A673 (cell line): Measurements from ENCODE around the gene LRRC42. TPM values are rescaled to one million over a fixed set of nuclear protein-coding genes. Genes with fewer than 3 reads are reported as not detected.

Experiments
- BruUV-seq: library from RNA; stranded (reverse); fragments of 400-500 nt; replicated peaks from 2 replicates; lab custom pipeline; 2021; lab: Mats Ljungman, UMichigan
- CTCF ChIA-PET: fragments of 300-600 bp; sonication (Branson Sonifier 250); formaldehyde crosslinking; loops from one replicate; lab custom pipeline; 2022; ENCODE audit warnings: antibody characterized with exemption; lab: Charles Lee
- POLR2A ChIA-PET: fragments of 300-600 bp; sonication (Branson Sonifier 250); formaldehyde crosslinking; loops from one replicate; lab custom pipeline; 2022; ENCODE audit warnings: antibody characterized with exemption; ENCODE audit not compliant: low non-redundant PET; lab: Charles Lee
- DNase-seq: peaks from one replicate; pipeline ENCODE4 v3.0.0-alpha.2; 2015; ENCODE audit warnings: low spot score
- H3K27ac ChIP-seq: fragments of 200-600 bp; sonication (generic); 2 replicates; pipeline ENCODE4 v1.5.1; 2016; ENCODE audit warnings: mixed run types, low read depth, mild to moderate bottlenecking, mixed read lengths, antibody characterized with exemption, low read length; ENCODE audit not compliant: poor library complexity, severe bottlenecking
- H3K27me3 ChIP-seq: fragments of 200-600 bp; sonication (generic); replicated peaks from 2 replicates; pipeline ENCODE4 v1.6.1; 2017; ENCODE audit warnings: mixed run types, low read depth, mild to moderate bottlenecking, mixed read lengths, antibody characterized with exemption, low read length; ENCODE audit not compliant: insufficient read depth, poor library complexity
- H3K36me3 ChIP-seq: fragments of 200-600 bp; sonication (generic); 2 replicates; pipeline ENCODE4 v1.6.1; 2016; ENCODE audit warnings: mixed run types, mild to moderate bottlenecking, mixed read lengths, antibody characterized with exemption, low read length; ENCODE audit not compliant: insufficient read depth, poor library complexity, severe bottlenecking
- H3K4me1 ChIP-seq: fragments of 200-600 bp; sonication (generic); 2 replicates; pipeline ENCODE4 v1.6.1; 2017; ENCODE audit warnings: mixed run types, mild to moderate bottlenecking, mixed read lengths, antibody characterized with exemption, low read length; ENCODE audit not compliant: insufficient read depth, poor library complexity, severe bottlenecking
- H3K4me3 ChIP-seq: fragments of 200-600 bp; sonication (generic); 2 replicates; pipeline ENCODE4 v1.5.1; 2016; ENCODE audit warnings: low read depth, mixed run types, mild to moderate bottlenecking, mixed read lengths, low read length; ENCODE audit not compliant: poor library complexity, severe bottlenecking
- H3K9me3 ChIP-seq: fragments of 200-600 bp; sonication (generic); 2 replicates; pipeline ENCODE4 v1.6.1; 2016; ENCODE audit warnings: mixed run types, low read depth, mild to moderate bottlenecking, mixed read lengths, antibody characterized with exemption, low read length; ENCODE audit not compliant: poor library complexity, severe bottlenecking
- EZH2 ChIP-seq: fragments of 200-600 bp; sonication (generic); IDR thresholded peaks from 2 replicates; pipeline ENCODE4 v1.6.1; 2017; ENCODE audit warnings: borderline replicate concordance, low read depth, mild to moderate bottlenecking, mixed read lengths, antibody characterized with exemption, low read length; ENCODE audit not compliant: poor library complexity, severe bottlenecking
- intact Hi-C: fragments of 100-400 bp; cut with micrococcal nuclease; formaldehyde crosslinking; loops from one replicate; pipeline ENCODE4 v1.10.0; 2022; ENCODE audit not compliant: unreplicated experiment
- total RNA-seq: library from RNA; stranded (reverse); gene quantifications from 2 replicates; pipeline ENCODE4 v1.2.3, GENCODE V29; 2021
- TF ChIP-seq, protein P1 (sequence below): fragments of 300-800, 200-600 bp; sonication (generic); conservative IDR thresholded peaks from 2 replicates; pipeline ENCODE4 v1.5.1; 2017; ENCODE audit warnings: low read depth, mild to moderate bottlenecking, antibody characterized with exemption, low read length, moderate library complexity, mixed read lengths

LRRC42 gene
- total RNA-seq, 1 experiment from 2014 or later: 25.8 TPM

DNA sequence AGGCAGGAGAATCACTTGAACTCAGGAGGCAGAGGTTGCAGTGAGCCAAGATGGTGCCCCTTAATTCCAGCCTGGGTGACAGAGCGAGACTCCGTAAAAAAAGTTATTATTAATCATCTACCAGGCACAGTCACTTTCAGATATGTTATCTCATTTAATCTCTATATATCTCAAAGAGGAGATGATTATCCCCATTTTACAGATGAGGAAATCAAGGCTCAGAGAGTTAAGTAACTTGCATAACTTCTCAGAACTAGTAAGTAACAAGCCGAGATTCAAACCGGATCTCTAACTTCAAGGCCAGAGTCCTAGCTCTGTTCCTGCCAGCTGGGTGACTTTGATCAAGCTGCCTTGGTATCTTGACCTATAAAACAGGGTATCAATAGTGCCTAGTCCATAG is 34.7 kb upstream of the LRRC42 start:
- Histone ChIP-seq H3K36me3 (no peaks in the 10 kb centered on the region), H3K27me3 (no peaks in the 10 kb centered on the region), H3K4me1 (no peaks in the 10 kb centered on the region), H3K4me3 (no peak overlapping the region), H3K9me3 (no peaks in the 10 kb centered on the region), H3K27ac (no peak overlapping the region)
- BruUV-seq: no TSS peak
- ChIA-PET POLR2A (no interaction called here), CTCF (no interaction called here)
- intact Hi-C loops: no loop called here
- no peak for DNase-seq
- TF ChIP-seq, protein P1, sequence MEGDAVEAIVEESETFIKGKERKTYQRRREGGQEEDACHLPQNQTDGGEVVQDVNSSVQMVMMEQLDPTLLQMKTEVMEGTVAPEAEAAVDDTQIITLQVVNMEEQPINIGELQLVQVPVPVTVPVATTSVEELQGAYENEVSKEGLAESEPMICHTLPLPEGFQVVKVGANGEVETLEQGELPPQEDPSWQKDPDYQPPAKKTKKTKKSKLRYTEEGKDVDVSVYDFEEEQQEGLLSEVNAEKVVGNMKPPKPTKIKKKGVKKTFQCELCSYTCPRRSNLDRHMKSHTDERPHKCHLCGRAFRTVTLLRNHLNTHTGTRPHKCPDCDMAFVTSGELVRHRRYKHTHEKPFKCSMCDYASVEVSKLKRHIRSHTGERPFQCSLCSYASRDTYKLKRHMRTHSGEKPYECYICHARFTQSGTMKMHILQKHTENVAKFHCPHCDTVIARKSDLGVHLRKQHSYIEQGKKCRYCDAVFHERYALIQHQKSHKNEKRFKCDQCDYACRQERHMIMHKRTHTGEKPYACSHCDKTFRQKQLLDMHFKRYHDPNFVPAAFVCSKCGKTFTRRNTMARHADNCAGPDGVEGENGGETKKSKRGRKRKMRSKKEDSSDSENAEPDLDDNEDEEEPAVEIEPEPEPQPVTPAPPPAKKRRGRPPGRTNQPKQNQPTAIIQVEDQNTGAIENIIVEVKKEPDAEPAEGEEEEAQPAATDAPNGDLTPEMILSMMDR: no peak
- no peak for TF ChIP-seq EZH2

DNA sequence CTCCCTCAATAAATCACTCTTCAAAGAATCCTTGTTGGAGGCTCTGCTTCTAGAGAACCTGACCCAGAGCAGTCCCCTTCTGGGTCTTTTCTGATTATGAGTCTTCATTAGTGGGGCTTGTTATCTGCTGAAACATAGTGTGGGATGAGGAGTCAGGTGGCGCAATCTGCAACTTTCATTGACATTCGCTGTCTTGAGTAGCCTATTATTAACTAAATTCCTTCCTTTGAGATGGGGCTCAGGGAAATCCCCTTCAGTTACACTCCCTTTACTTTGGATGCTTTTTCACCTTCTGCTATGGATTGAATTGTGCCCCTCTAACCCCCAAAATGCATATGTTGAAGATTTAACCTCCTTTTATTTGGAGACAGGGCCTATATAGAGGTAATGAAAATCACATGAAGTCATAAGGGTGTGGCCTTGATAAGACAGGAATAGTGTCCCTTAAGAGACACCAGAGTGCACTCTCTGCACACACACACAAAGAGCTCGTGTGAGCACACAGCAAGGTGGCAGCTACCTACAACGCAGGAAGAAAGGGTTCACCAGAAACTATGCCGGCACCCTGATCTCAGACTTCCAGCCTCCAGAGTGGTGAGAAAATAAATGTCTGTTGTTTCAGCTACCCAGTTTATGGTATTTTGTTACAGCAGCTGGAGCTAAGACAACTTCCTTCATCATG is 32.7 kb upstream of the LRRC42 start:
- ChIA-PET CTCF (no interaction called here), POLR2A (interaction anchor here (0.5 kb wide), 1 partner anchor 867 kb away, joined by 6 read pairs; no protein-coding TSS in a partner anchor)
- H3K4me1 ChIP-seq: no peaks in the 10 kb centered on the region
- no peak overlapping the region for H3K4me3 ChIP-seq
- intact Hi-C loops: no loop called here
- no peak for DNase-seq
- no peaks in the 10 kb centered on the region for H3K36me3 ChIP-seq
- H3K27ac ChIP-seq: no peak overlapping the region
- no peaks in the 10 kb centered on the region for H3K9me3 ChIP-seq
- BruUV-seq: no TSS peak
- H3K27me3 ChIP-seq: no peaks in the 10 kb centered on the region
- TF ChIP-seq EZH2: no peak
- TF ChIP-seq, protein P1: no peak

DNA sequence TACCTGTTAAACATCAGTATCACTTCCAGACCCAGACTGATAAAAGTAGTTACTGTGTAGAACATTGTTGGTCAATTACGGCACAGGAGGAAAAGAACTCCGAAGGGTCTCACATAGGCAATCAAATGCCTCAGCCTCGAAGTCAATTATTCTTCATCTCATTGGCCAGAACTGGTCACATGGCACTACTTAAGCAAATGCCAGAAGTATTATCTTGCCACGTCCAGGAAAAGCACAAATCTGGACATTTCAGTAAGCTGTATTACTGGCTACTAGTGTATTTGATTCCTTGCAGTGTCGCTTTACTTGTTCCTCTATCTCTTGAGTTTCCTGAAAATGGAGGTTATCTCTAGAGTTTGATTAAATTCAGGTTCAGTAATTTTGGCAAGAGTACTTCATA is 27.8 kb upstream of the LRRC42 start:
- H3K4me1 ChIP-seq: no peaks in the 10 kb centered on the region
- intact Hi-C loops: no loop called here
- no TSS peak for BruUV-seq
- DNase-seq: no peak
- no peak overlapping the region for H3K27ac ChIP-seq
- H3K36me3 ChIP-seq: no peaks in the 10 kb centered on the region
- TF ChIP-seq EZH2: no peak
- TF ChIP-seq, protein P1: no peak
- no peak overlapping the region for H3K4me3 ChIP-seq
- POLR2A ChIA-PET: no interaction called here
- H3K27me3 ChIP-seq: no peaks in the 10 kb centered on the region
- no peaks in the 10 kb centered on the region for H3K9me3 ChIP-seq
- CTCF ChIA-PET: no interaction called here
